ENCODE results near the gene NXF1. TPM values are rescaled to one million over a fixed set of nuclear protein-coding genes. Genes with fewer than 3 reads are reported as not detected.
A peak's percentile ranks its signal among the peaks of the same experiment; 100 is the strongest.
"Not testable (repeated sequence)": the region's sequence is repeated elsewhere in the genome, so short reads cannot be mapped to it uniquely, and the experiment has no call there.

Gene NXF1
- total RNA-seq, 8 experiments from 2014 or later, result 22.4 to 86.6 (median 45.4) TPM

GRCh38 chr11:62771144-62772021 lies 33.9 kb downstream of the NXF1 start, which contains the start of gene TAF6L:
Gene TAF6L, plus strand, starts transcription at chr11:62771396. Its CDS starts 4,388 bp downstream, at chr11:62775784.
- in situ Hi-C loops (cut with MboI; ENCODE audit: low pct_unique_long_range_greater_than_20kb in 2 of 9, low sequenced_read_pairs in 9 of 9, unreplicated experiment in 9 of 9), result no loop called here
- Histone ChIP-seq H3K4me1 (replicated peaks in 1 of 2) (peaks cover 15 to 19% of the 10 kb centered on the region in 2 donors), H3K27ac (peak within 1 kb of the TSS; percentile 54 to 87), H3K4me3 (peak within 1 kb of the TSS; percentile 55 to 89 (median 67))
- ATAC-seq (replicated peaks in 6 of 8), result peak; percentile 88 to 98 (median 92)
- WGBS, 10 experiments, result 0 to 14% (median 7%) methylated on average over 1 to 12 of the region's 60 CpGs; no CpG with 5 or more reads in 3 of the 10 experiments

GRCh38 chr11:62770778-62771143 lies 34.5 kb downstream of the NXF1 start:
- peak in 6 of 8 experiments; percentile 0 to 15 (median 4) for ATAC-seq (replicated peaks in 6 of 8)
- in situ Hi-C loops (cut with MboI; ENCODE audit: low pct_unique_long_range_greater_than_20kb in 2 of 9, low sequenced_read_pairs in 9 of 9, unreplicated experiment in 9 of 9), result no loop called here

DNA sequence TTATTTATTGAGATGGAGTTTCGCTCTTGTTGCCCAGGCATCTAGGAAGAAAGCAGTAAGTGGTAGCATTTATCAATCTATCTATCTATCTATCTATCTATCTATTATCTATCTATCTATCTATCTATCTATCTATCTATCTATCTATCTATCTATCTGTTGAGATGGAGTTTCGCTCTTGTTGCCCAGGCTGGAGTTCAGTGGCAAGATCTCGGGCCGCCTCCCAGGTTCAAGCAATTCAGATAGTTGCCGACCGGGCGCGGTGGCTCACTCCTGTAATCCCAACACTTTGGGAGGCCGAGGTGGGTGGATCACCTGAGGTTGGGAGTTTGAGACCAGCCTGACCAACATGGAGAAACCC lies 44.4 kb downstream of the NXF1 start:
- in situ Hi-C loops (cut with MboI; ENCODE audit: low pct_unique_long_range_greater_than_20kb in 2 of 9, low sequenced_read_pairs in 9 of 9, unreplicated experiment in 9 of 9); ATAC-seq (replicated peaks in 6 of 8); H3K4me1 ChIP-seq (replicated peaks in 1 of 2): not testable (repeated sequence)
- peak overlapping the region; percentile 58 to 72 (median 62) for H3K4me3 ChIP-seq
- peak overlapping the region; percentile 67 to 73 for H3K27ac ChIP-seq
- WGBS, 10 experiments, result 11 to 100% (median 64%) methylated on average over 1 to 7 of the region's 9 CpGs; no CpG with 5 or more reads in 2 of the 10 experiments

More at GRCh38 chr11:62770778-62771143, 34.5 kb downstream of the NXF1 start:
- peak overlapping the region; percentile 55 to 89 (median 67) for H3K4me3 ChIP-seq
- peak overlapping the region; percentile 2 to 87 for H3K27ac ChIP-seq
- peaks cover 15 to 19% of the 10 kb centered on the region in 2 donors for H3K4me1 ChIP-seq (replicated peaks in 1 of 2)
- 0 to 16% (median 4%) methylated on average over 2 to 18 of the region's 18 CpGs; no CpG with 5 or more reads in 1 of the 10 experiments for WGBS, 10 experiments

GRCh38 chr11:62757846-62758788 lies 47.1 kb downstream of the NXF1 start:
- Histone ChIP-seq H3K27ac (no peak overlapping the region), H3K4me1 (replicated peaks in 1 of 2) (peaks cover 11 to 19% of the 10 kb centered on the region in 2 donors), H3K4me3 (no peak overlapping the region)
- in situ Hi-C loops (cut with MboI; ENCODE audit: low pct_unique_long_range_greater_than_20kb in 2 of 9, low sequenced_read_pairs in 9 of 9, unreplicated experiment in 9 of 9), result no loop called here
- WGBS, 10 experiments, result 30 to 73% (median 44%) methylated on average over 2 to 7 of the region's 9 CpGs
- no peak for ATAC-seq (replicated peaks in 6 of 8)

GRCh38 chr11:62755086-62755615 lies 50.1 kb downstream of the NXF1 start:
- 0 to 93% (median 81%) methylated on average over 1 to 7 of the region's 10 CpGs; no CpG with 5 or more reads in 1 of the 10 experiments for WGBS, 10 experiments
- ATAC-seq (replicated peaks in 6 of 8), result no peak
- Histone ChIP-seq H3K4me3 (no peak overlapping the region), H3K4me1 (replicated peaks in 1 of 2) (peaks cover 5 to 10% of the 10 kb centered on the region in 2 donors), H3K27ac (peak overlapping the region in 1 of 2 donors; percentile 98)
- in situ Hi-C loops (cut with MboI; ENCODE audit: low pct_unique_long_range_greater_than_20kb in 2 of 9, low sequenced_read_pairs in 9 of 9, unreplicated experiment in 9 of 9), result no loop called here

DNA sequence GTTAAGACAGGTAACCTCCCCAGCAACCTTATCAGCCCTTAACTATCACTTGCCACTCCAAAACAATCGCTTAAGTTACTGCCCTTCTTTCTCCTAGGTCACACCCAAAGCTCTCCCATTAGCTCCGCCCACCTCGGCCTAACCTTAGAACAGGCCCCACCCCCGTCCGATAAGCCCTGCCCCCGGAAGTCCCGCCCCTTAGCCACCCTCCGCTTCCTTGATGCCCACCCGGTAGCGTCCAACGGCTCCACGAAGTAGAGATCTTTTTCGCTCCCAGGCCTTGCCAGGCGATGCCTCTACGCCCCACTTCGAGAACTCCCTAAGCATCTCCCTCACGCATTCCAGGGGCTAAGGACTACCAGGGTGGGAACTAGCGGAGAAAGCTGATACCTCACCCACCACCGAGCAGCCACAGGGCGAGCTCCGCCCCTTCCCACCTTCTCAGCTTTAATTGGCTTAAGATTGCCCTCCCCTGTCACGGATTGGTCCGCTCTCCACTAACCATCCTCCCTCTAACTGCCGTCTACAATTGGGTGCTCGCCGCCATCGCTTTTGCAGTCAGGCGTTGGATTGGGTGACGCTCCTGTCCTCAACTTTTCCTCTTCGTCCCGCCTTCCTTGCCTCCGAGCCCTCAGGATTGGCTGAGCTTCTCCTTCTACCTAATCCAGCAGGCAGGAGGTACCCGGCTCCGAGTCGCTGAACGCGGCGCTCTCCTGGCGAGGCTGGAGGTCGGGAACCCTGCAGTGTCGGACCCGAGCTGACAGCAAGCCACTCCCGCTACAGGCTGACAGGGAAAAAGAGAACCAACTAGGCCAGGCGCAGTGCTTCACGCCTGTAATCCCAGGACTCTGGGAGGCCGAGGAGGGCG lies 51.3 kb downstream of the NXF1 start, which contains the start of gene ZBTB3:
ZBTB3 (minus strand) TSS at position 425 of the 868 bp plus-strand sequence. CDS start 496 bp downstream, outside the sequence.
- H3K4me1 ChIP-seq (replicated peaks in 1 of 2), result peaks cover 5 to 10% of the 10 kb centered on the region in 2 donors
- peak; percentile 96 to 98 (median 97) for ATAC-seq (replicated peaks in 6 of 8)
- in situ Hi-C loops (cut with MboI; ENCODE audit: low pct_unique_long_range_greater_than_20kb in 2 of 9, low sequenced_read_pairs in 9 of 9, unreplicated experiment in 9 of 9), result no loop called here

GRCh38 chr11:62752994-62753735 lies 52.1 kb downstream of the NXF1 start:
- in situ Hi-C loops (cut with MboI; ENCODE audit: low pct_unique_long_range_greater_than_20kb in 2 of 9, low sequenced_read_pairs in 9 of 9, unreplicated experiment in 9 of 9), result no loop called here

More for the DNA sequence above, 51.3 kb downstream of the NXF1 start, which contains the start of gene ZBTB3:
- Histone ChIP-seq H3K27ac (peak within 1 kb of the TSS; percentile 98), H3K4me3 (peak within 1 kb of the TSS; percentile 88 to 98 (median 97))
- WGBS, 10 experiments, result 0 to 1% (median 0%) methylated on average over 1 to 28 of the region's 47 CpGs; no CpG with 5 or more reads in 3 of the 10 experiments

GRCh38 chr11:62752177-62752785 lies 53.0 kb downstream of the NXF1 start:
- in situ Hi-C loops (cut with MboI; ENCODE audit: low pct_unique_long_range_greater_than_20kb in 2 of 9, low sequenced_read_pairs in 9 of 9, unreplicated experiment in 9 of 9), result no loop called here
- no peak overlapping the region for H3K27ac ChIP-seq
- H3K4me3 ChIP-seq, result no peak overlapping the region
- no peak for ATAC-seq (replicated peaks in 6 of 8)
- WGBS, 10 experiments, result 90 to 100% (median 98%) methylated on average over 2 to 13 of the region's 14 CpGs; no CpG with 5 or more reads in 6 of the 10 experiments
- H3K4me1 ChIP-seq (replicated peaks in 1 of 2), result peaks cover 10 to 11% of the 10 kb centered on the region in 2 donors

More at GRCh38 chr11:62752994-62753735, 52.1 kb downstream of the NXF1 start:
- no peak for ATAC-seq (replicated peaks in 6 of 8)
- Histone ChIP-seq H3K4me3 (peak overlapping the region; percentile 88 to 98 (median 97)), H3K4me1 (replicated peaks in 1 of 2) (peaks cover 5 to 10% of the 10 kb centered on the region in 2 donors), H3K27ac (peak overlapping the region in 1 of 2 donors; percentile 98)
- WGBS, 10 experiments, result 30 to 100% (median 73%) methylated on average over 2 to 6 of the region's 15 CpGs; no CpG with 5 or more reads in 4 of the 10 experiments

DNA sequence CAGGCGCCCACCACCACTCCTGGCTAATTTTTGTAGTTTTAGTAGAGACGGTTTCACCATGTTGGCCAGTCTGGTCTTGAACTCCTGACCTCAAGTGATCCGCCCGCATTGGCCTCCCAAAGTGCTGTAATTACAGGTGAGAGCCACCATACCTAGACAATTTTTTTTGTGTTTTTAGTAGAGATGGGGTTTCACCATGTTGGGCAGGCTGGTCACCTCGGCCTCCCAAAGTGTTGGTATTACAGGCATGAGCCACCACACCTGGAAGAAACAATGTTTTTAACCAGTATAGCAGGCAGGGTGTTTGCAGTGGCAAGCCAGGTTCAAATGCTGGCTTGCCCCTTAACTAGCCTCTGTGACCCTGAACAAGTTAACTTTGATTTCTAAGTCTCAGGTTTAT lies 55.3 kb downstream of the NXF1 start:
- ATAC-seq (replicated peaks in 6 of 8); in situ Hi-C loops (cut with MboI; ENCODE audit: low pct_unique_long_range_greater_than_20kb in 2 of 9, low sequenced_read_pairs in 9 of 9, unreplicated experiment in 9 of 9); H3K4me3 ChIP-seq; H3K27ac ChIP-seq: not testable (repeated sequence)
- peaks cover 8 to 13% of the 10 kb centered on the region in 2 donors for H3K4me1 ChIP-seq (replicated peaks in 1 of 2)
- WGBS, 10 experiments, result 100% methylated on average over 1 to 4 of the region's 5 CpGs; no CpG with 5 or more reads in 3 of the 10 experiments

- Histone ChIP-seq H3K27ac (no peak overlapping the region), H3K4me1 (replicated peaks in 1 of 2) (peaks cover 0 to 8% of the 10 kb centered on the region in 2 donors), H3K4me3 (no peak overlapping the region)
- in situ Hi-C loops (cut with MboI; ENCODE audit: low pct_unique_long_range_greater_than_20kb in 2 of 9, low sequenced_read_pairs in 9 of 9, unreplicated experiment in 9 of 9), result no loop called here
- 45 to 93% (median 84%) methylated on average over 1 to 9 of the region's 9 CpGs; no CpG with 5 or more reads in 3 of the 10 experiments for WGBS, 10 experiments
- peak in 6 of 8 experiments; percentile 9 to 50 (median 32) for ATAC-seq (replicated peaks in 6 of 8)
These were observed 57.6 kb downstream of the NXF1 start for GRCh38 chr11:62747475-62748160.

All from motor neuron (in vitro differentiated cells).